GOT3 (cell line): ENCODE results near the gene CCDC88A.

Experiments used
- DNase-seq: peaks from one replicate; lab custom pipeline; 2025; ENCODE audit warnings: mixed read lengths; lab: John Stamatoyannopoulos, UW

The CCDC88A gene

GRCh38 chr2:55422876-55423665 lies 3.4 kb upstream of the CCDC88A start:
- no peak for DNase-seq

GRCh38 chr2:55421326-55421725 lies 1.7 kb upstream of the CCDC88A start:
- DNase-seq = no peak

- DNase-seq = no peak
Measured at GRCh38 chr2:55420871-55421270, 1.2 kb upstream of the CCDC88A start.

- DNase-seq = no peak
Measured at GRCh38 chr2:55420439-55420725, 726 bp upstream of the CCDC88A start.

- no peak for DNase-seq
Measured at GRCh38 chr2:55419233-55419678, 400 bp downstream of the CCDC88A start.

- no peak for DNase-seq
Measured at GRCh38 chr2:55418512-55419232, 984 bp downstream of the CCDC88A start.

- no peak for DNase-seq
Measured at GRCh38 chr2:55418072-55418471, 1.6 kb downstream of the CCDC88A start.

- DNase-seq = no peak
Measured at GRCh38 chr2:55416786-55417568, 2.7 kb downstream of the CCDC88A start.

- DNase-seq = no peak
Measured at GRCh38 chr2:55415300-55415699, 4.4 kb downstream of the CCDC88A start.

GRCh38 chr2:55408918-55409868 lies 10.5 kb downstream of the CCDC88A start:
- no peak for DNase-seq

GRCh38 chr2:55408098-55408882 lies 11.4 kb downstream of the CCDC88A start:
- no peak for DNase-seq

- DNase-seq = no peak
Measured at GRCh38 chr2:55405116-55405515, 14.5 kb downstream of the CCDC88A start.

GRCh38 chr2:55403256-55403998 lies 16.2 kb downstream of the CCDC88A start:
- DNase-seq = no peak

GRCh38 chr2:55401124-55401523 lies 18.5 kb downstream of the CCDC88A start:
- no peak for DNase-seq

- no peak for DNase-seq
Measured at GRCh38 chr2:55400332-55400731, 19.3 kb downstream of the CCDC88A start.

- no peak for DNase-seq
Measured at GRCh38 chr2:55399815-55400214, 19.8 kb downstream of the CCDC88A start.

- no peak for DNase-seq
Measured at GRCh38 chr2:55395724-55396605, 23.7 kb downstream of the CCDC88A start.

GRCh38 chr2:55391615-55392242 lies 27.9 kb downstream of the CCDC88A start:
- DNase-seq = no peak

- DNase-seq = no peak
Measured at GRCh38 chr2:55391155-55391554, 28.5 kb downstream of the CCDC88A start.
